C4-2B (cell line): ENCODE data around the gene MTNR1A.

ENCODE experiments used
- H3K27ac ChIP-seq: fragments of 450-650 bp; 2 replicates; pipeline ENCODE4 v1.5.1; 2017
- CTCF ChIP-seq: fragments of 450-650 bp; conservative IDR thresholded peaks from 2 replicates; pipeline ENCODE4 v1.5.1; 2017; ENCODE audit warnings: mild to moderate bottlenecking
- ZFX ChIP-seq: fragments of 450-650 bp; IDR thresholded peaks from 2 replicates; pipeline ENCODE4 v1.6.1; 2017

The MTNR1A gene

GRCh38 chr4:186593587-186593973 is 38.2 kb upstream of the MTNR1A start:
- TF ChIP-seq ZFX (no peak), CTCF (no peak)
- no peak overlapping the region for H3K27ac ChIP-seq

GRCh38 chr4:186592966-186593586 is 37.7 kb upstream of the MTNR1A start:
- no peak overlapping the region for H3K27ac ChIP-seq
- TF ChIP-seq CTCF, result no peak
- no peak for TF ChIP-seq ZFX

GRCh38 chr4:186592445-186592844 is 37.1 kb upstream of the MTNR1A start:
- no peak overlapping the region for H3K27ac ChIP-seq
- TF ChIP-seq CTCF (no peak), ZFX (no peak)

- TF ChIP-seq ZFX (no peak), CTCF (no peak)
- no peak overlapping the region for H3K27ac ChIP-seq
Measured at GRCh38 chr4:186591651-186592050, 36.3 kb upstream of the MTNR1A start.

GRCh38 chr4:186588503-186588902 is 33.1 kb upstream of the MTNR1A start:
- TF ChIP-seq ZFX (no peak), CTCF (no peak)
- H3K27ac ChIP-seq, result no peak overlapping the region

GRCh38 chr4:186587416-186588018 is 32.1 kb upstream of the MTNR1A start:
- TF ChIP-seq ZFX (no peak), CTCF (peak; percentile 84)
- H3K27ac ChIP-seq, result no peak overlapping the region

- H3K27ac ChIP-seq, result no peak overlapping the region
- TF ChIP-seq ZFX, result no peak
- TF ChIP-seq CTCF, result no peak
Measured at GRCh38 chr4:186586205-186586604, 30.8 kb upstream of the MTNR1A start.
